IMR-90 (cell line): ENCODE data around the gene LRRC2. TPM values are rescaled to one million over a fixed set of nuclear protein-coding genes. Genes with fewer than 3 reads are reported as not detected.

Source experiments
- ATAC-seq: fragments of 200-7000 bp; cut with Tn5 transposase; 2 replicates; pipeline ENCODE4 v1.9.1; 2020; ENCODE audit warnings: low read depth, mild to moderate bottlenecking, moderate library complexity
- BruUV-seq: library from RNA; stranded (reverse); fragments of 400-500 nt; replicated peaks from 2 replicates; lab custom pipeline; 2021; lab: Mats Ljungman, UMichigan
- CTCF ChIA-PET: fragments of 300-600 bp; formaldehyde crosslinking; extraction: SDS; loops from one replicate; lab custom pipeline; 2021; ENCODE audit warnings: antibody characterized with exemption; lab: Yijun Ruan, JAX
- POLR2A ChIA-PET: fragments of 300-600 bp; sonication (Branson Sonifier 250); formaldehyde crosslinking; loops from one replicate; lab custom pipeline; 2022; ENCODE audit warnings: antibody characterized with exemption; ENCODE audit not compliant: unreplicated experiment; lab: Charles Lee
- DNase-seq: peaks from one replicate; pipeline ENCODE4 v3.0.0; 2013
- H2AFZ ChIP-seq: replicated peaks from 2 replicates; pipeline ENCODE3; 2013; ENCODE audit warnings: low read length, mild to moderate bottlenecking; ENCODE audit not compliant: poor library complexity
- H2AK5ac ChIP-seq: 2 replicates; pipeline ENCODE4 v1.6.1; 2013; ENCODE audit warnings: low read depth, low read length, inconsistent platforms
- H2AK9ac ChIP-seq: replicated peaks from 2 replicates; pipeline ENCODE3; 2013; ENCODE audit warnings: mild to moderate bottlenecking, low read depth, low read length, moderate library complexity; ENCODE audit not compliant: poor library complexity
- H2BK120ac ChIP-seq: 2 replicates; pipeline ENCODE4 v1.6.1; 2013; ENCODE audit warnings: low read depth, low read length, inconsistent platforms
- H2BK15ac ChIP-seq: 3 replicates; pipeline ENCODE4 v1.6.1; 2013; ENCODE audit warnings: low read depth, low read length, inconsistent platforms
- H2BK20ac ChIP-seq: 2 replicates; pipeline ENCODE4 v1.6.1; 2013; ENCODE audit warnings: low read depth, mild to moderate bottlenecking, inconsistent platforms, low read length, moderate library complexity
- H2BK5ac ChIP-seq: 2 replicates; pipeline ENCODE4 v1.6.1; 2013; ENCODE audit warnings: mild to moderate bottlenecking, low read depth, low read length, inconsistent platforms; ENCODE audit not compliant: poor library complexity, severe bottlenecking
- H3K14ac ChIP-seq: replicated peaks from 2 replicates; pipeline ENCODE4 v1.6.1; 2013; ENCODE audit warnings: low read depth, low read length, inconsistent platforms
- H3K18ac ChIP-seq: 2 replicates; pipeline ENCODE4 v1.6.1; 2013; ENCODE audit warnings: low read depth, low read length, control low read depth
- H3K23ac ChIP-seq: 2 replicates; pipeline ENCODE4 v1.6.1; 2013; ENCODE audit warnings: low read depth, low read length, inconsistent platforms
- H3K27ac ChIP-seq: 2 replicates; pipeline ENCODE4 v1.5.1; 2013; ENCODE audit warnings: mild to moderate bottlenecking, control low read depth, low read length; ENCODE audit not compliant: insufficient read depth
- H3K27me3 ChIP-seq: 2 replicates; pipeline ENCODE4 v1.6.1; 2013; ENCODE audit warnings: low read length; ENCODE audit not compliant: control insufficient read depth, insufficient read depth
- H3K36me3 ChIP-seq: 2 replicates; pipeline ENCODE4 v1.6.1; 2013; ENCODE audit warnings: low read length, mixed read lengths; ENCODE audit not compliant: control insufficient read depth, insufficient read depth
- H3K4ac ChIP-seq: 2 replicates; pipeline ENCODE4 v1.6.1; 2013; ENCODE audit warnings: low read depth, low read length, inconsistent platforms
- H3K4me1 ChIP-seq: 2 replicates; pipeline ENCODE4 v1.6.1; 2013; ENCODE audit warnings: low read length, mixed read lengths; ENCODE audit not compliant: control insufficient read depth, insufficient read depth
- H3K4me2 ChIP-seq: 2 replicates; pipeline ENCODE4 v1.6.1; 2013; ENCODE audit warnings: low read depth, mild to moderate bottlenecking, control low read depth, low read length, moderate library complexity
- H3K4me3 ChIP-seq: 2 replicates; pipeline ENCODE4 v1.5.1; 2013; ENCODE audit warnings: low read depth, mild to moderate bottlenecking, control low read depth, low read length, moderate library complexity; ENCODE audit not compliant: insufficient read depth
- H3K56ac ChIP-seq: 2 replicates; pipeline ENCODE4 v1.6.1; 2013; ENCODE audit warnings: low read length, inconsistent platforms; ENCODE audit not compliant: insufficient read depth; ENCODE audit errors: extremely low read depth
- H3K79me1 ChIP-seq, 2 experiments: 2 replicates each; pipeline ENCODE4 v1.6.1; 2013; ENCODE audit warnings: low read length in 2 of 2, inconsistent platforms in 1 of 2, low read depth in 1 of 2
- H3K9ac ChIP-seq: 2 replicates; pipeline ENCODE4 v1.6.1; 2013; ENCODE audit warnings: low read depth, low read length, control low read depth
- H3K9me1 ChIP-seq: 2 replicates; pipeline ENCODE4 v1.6.1; 2013; ENCODE audit warnings: low read length, inconsistent platforms; ENCODE audit not compliant: insufficient read depth
- H3K9me3 ChIP-seq: 2 replicates; pipeline ENCODE4 v1.6.1; 2013; ENCODE audit warnings: low read length; ENCODE audit not compliant: control insufficient read depth, insufficient read depth
- H4K20me1 ChIP-seq: 2 replicates; pipeline ENCODE4 v1.6.1; 2013; ENCODE audit warnings: low read length, inconsistent platforms; ENCODE audit not compliant: insufficient read depth
- H4K5ac ChIP-seq: 2 replicates; pipeline ENCODE4 v1.6.1; 2013; ENCODE audit warnings: mild to moderate bottlenecking, low read depth, low read length, control low read depth
- H4K8ac ChIP-seq, 2 experiments: 2 replicates each; pipeline ENCODE4 v1.6.1; 2013; ENCODE audit warnings: low read depth in 2 of 2, low read length in 2 of 2, control low read depth in 1 of 2, inconsistent platforms in 1 of 2
- H4K91ac ChIP-seq: 2 replicates; pipeline ENCODE4 v1.6.1; 2013; ENCODE audit warnings: low read depth, low read length, inconsistent platforms; ENCODE audit not compliant: insufficient read depth
- BHLHE40 ChIP-seq: fragments of 150-350 bp; IDR thresholded peaks from 2 replicates; pipeline ENCODE4 v1.6.1; 2016; ENCODE audit warnings: mild to moderate bottlenecking, low read depth, low read length
- CEBPB ChIP-seq: IDR thresholded peaks from 2 replicates; pipeline ENCODE4 v1.6.1; 2012; ENCODE audit warnings: low read depth, low read length, improper control_type of control experiment
- CHD1 ChIP-seq: IDR thresholded peaks from 2 replicates; pipeline ENCODE4 v1.6.1; 2012; ENCODE audit warnings: low read depth, low read length, improper control_type of control experiment
- CTCF ChIP-seq: conservative IDR thresholded peaks from 2 replicates; pipeline ENCODE4 v1.5.1; 2012; ENCODE audit warnings: mild to moderate bottlenecking, low read depth, low read length, improper control_type of control experiment
- FOS ChIP-seq: fragments of 150-350 bp; IDR thresholded peaks from 2 replicates; pipeline ENCODE4 v1.6.1; 2016; ENCODE audit warnings: low read depth, low read length
- MAFK ChIP-seq: IDR thresholded peaks from 2 replicates; pipeline ENCODE4 v1.6.1; 2012; ENCODE audit warnings: low read depth, low read length, improper control_type of control experiment
- MAZ ChIP-seq: IDR thresholded peaks from 2 replicates; pipeline ENCODE4 v1.6.1; 2012; ENCODE audit warnings: low read depth, mild to moderate bottlenecking, low read length, improper control_type of control experiment, moderate library complexity, borderline replicate concordance
- MXI1 ChIP-seq: IDR thresholded peaks from 2 replicates; pipeline ENCODE4 v1.6.1; 2012; ENCODE audit warnings: low read depth, mild to moderate bottlenecking, low read length, moderate library complexity, borderline replicate concordance
- NFE2L2 ChIP-seq: fragments of 150-350 bp; IDR thresholded peaks from 2 replicates; pipeline ENCODE4 v1.6.1; 2016; ENCODE audit warnings: low read depth, mild to moderate bottlenecking, low read length
- POLR2A ChIP-seq: IDR thresholded peaks from 2 replicates; pipeline ENCODE4 v1.6.1; 2012; ENCODE audit warnings: mild to moderate bottlenecking, low read depth, low read length
- RAD21 ChIP-seq: IDR thresholded peaks from 2 replicates; pipeline ENCODE4 v1.6.1; 2012; ENCODE audit warnings: low read length, improper control_type of control experiment
- RCOR1 ChIP-seq: IDR thresholded peaks from 2 replicates; pipeline ENCODE4 v1.6.1; 2012; ENCODE audit warnings: mild to moderate bottlenecking, low read length, improper control_type of control experiment; ENCODE audit not compliant: insufficient replicate concordance
- RFX5 ChIP-seq: IDR thresholded peaks from 2 replicates; pipeline ENCODE4 v1.8.0; 2012; ENCODE audit warnings: low read depth, mild to moderate bottlenecking, low read length, moderate library complexity
- SMC3 ChIP-seq: fragments of 150-350 bp; IDR thresholded peaks from 2 replicates; pipeline ENCODE4 v1.6.1; 2016; ENCODE audit warnings: low read depth, mild to moderate bottlenecking, antibody characterized with exemption, low read length, moderate library complexity
- USF2 ChIP-seq: fragments of 150-350 bp; IDR thresholded peaks from 2 replicates; pipeline ENCODE4 v1.6.1; 2017; ENCODE audit warnings: mild to moderate bottlenecking, antibody characterized with exemption, low read length, low read depth
- WGBS, 2 experiments: methylation state at CpG; one replicate each; pipeline versions ENCODE4 v1.1.5 to v1.1.7; 2013; ENCODE audit warnings: missing lambda C conversion rate in 2 of 2; ENCODE audit not compliant: insufficient read length in 1 of 2; ENCODE audit errors: extremely low coverage in 2 of 2; 5-methylcytosine and 5-hydroxymethylcytosine counted together
- dilution Hi-C: fragments of 300-500 bp; cut with HindIII; formaldehyde crosslinking; loops from one replicate; pipeline ENCODE4 v1.14.3; 2018; ENCODE audit warnings: low sequenced_read_pairs; ENCODE audit not compliant: unreplicated experiment
- in situ Hi-C: fragments of 300-500 bp; cut with MboI; formaldehyde crosslinking; loops from 3 replicates; pipeline ENCODE4 v1.14.3; 2019; ENCODE audit warnings: low sequenced_read_pairs, inconsistent platforms, mixed read lengths
- intact Hi-C: fragments of 100-400 bp; cut with micrococcal nuclease; formaldehyde crosslinking; loops from 2 replicates; pipeline ENCODE4 v1.10.0; 2022
- polyA plus RNA-seq, 3 experiments: library from polyadenylated mRNA; depleted of rRNA; stranded (reverse); fragments of >200 nt; gene quantifications; 2 replicates each; pipeline ENCODE4 v1.2.3, GENCODE V29; 2012; ENCODE audit warnings: low replicate concordance in 1 of 3
- total RNA-seq: library from RNA; depleted of rRNA; stranded (reverse); fragments of >200 nt; gene quantifications from 2 replicates; pipeline ENCODE4 v1.2.3, GENCODE V29; 2012
- TF ChIP-seq, protein P1 (sequence below): fragments of 150-350 bp; IDR thresholded peaks from 2 replicates; pipeline ENCODE4 v1.6.1; 2016; ENCODE audit warnings: low read depth, mild to moderate bottlenecking, low read length, moderate library complexity, borderline replicate concordance

Gene LRRC2
- total and polyA plus RNA-seq, 2 of the 4 experiments (the other 2 are of a cell fraction) = 2.9 to 4.1 TPM

DNA sequence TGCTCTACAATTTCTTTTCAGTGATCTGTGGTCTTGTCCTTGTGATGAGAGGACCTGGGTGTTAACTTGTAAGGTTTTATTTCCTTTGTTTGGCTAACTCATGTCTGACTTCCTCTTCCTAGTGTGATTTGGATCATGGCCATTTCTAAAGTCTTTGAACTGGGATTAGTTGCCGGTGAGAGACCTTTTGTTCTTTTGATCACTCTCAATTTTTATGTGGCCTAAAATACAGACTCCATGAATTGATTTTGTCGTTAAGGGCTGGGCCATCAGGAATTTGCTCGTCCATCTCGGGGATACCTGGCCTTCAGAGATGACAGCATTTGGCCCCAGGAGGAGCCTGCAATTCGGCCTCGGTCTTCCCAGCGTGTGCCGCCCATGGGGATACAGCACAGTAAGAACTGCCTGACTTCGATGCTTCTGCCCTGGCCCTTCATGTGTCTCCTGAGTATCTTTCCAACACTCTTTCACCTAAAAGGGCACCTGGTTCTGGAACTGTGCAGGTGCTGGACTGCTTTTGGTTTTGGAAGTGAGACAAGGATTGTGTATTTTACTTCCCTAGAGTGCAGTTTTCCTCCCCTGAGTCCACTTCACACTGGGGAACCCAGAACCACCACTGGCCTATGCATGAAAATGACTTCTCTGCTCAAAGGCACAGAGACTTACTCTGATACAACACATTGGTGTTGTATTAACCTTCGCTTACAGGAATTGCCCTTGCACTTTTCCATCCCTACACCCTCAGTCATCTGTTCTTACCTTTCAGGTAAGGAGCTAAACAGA is 13.1 kb upstream of the LRRC2 start:
- CTCF ChIA-PET = no interaction called here
- no TSS peak for BruUV-seq
- no peak overlapping the region for H2BK5ac ChIP-seq
- no peak overlapping the region for H3K14ac ChIP-seq
- in situ Hi-C loops (no loop called here), intact Hi-C loops (no loop called here), dilution Hi-C loops (no loop called here)
- H4K20me1 ChIP-seq = no peaks in the 10 kb centered on the region
- no peak overlapping the region for H4K91ac ChIP-seq
- H2BK15ac ChIP-seq = no peak overlapping the region
- H3K18ac ChIP-seq = no peak overlapping the region
- no peak overlapping the region for H3K4me2 ChIP-seq
- H4K8ac ChIP-seq = no peak overlapping the region
- H3K9me3 ChIP-seq = no peaks in the 10 kb centered on the region
- H3K79me1 ChIP-seq = no peaks in the 10 kb centered on the region
- no peak overlapping the region for H2BK120ac ChIP-seq
- H2AFZ ChIP-seq = no peak overlapping the region
- WGBS, 2 experiments = 71% methylated on average over 5 of the region's 10 CpGs; no CpG with 5 or more reads in 1 of the 2 experiments
- no peaks in the 10 kb centered on the region for H3K4me1 ChIP-seq
- no peak overlapping the region for H2AK5ac ChIP-seq
- H3K27ac ChIP-seq = no peak overlapping the region
- no peak for DNase-seq
- H2AK9ac ChIP-seq = no peak overlapping the region
- H3K56ac ChIP-seq = no peak overlapping the region
- ATAC-seq = no peak
- no peak overlapping the region for H3K4ac ChIP-seq
- H3K27me3 ChIP-seq = peaks cover 22% of the 10 kb centered on the region
- no peak overlapping the region for H2BK20ac ChIP-seq
- POLR2A ChIA-PET = no interaction called here
- no peaks in the 10 kb centered on the region for H3K9me1 ChIP-seq
- no peaks in the 10 kb centered on the region for H3K36me3 ChIP-seq
- no peak overlapping the region for H3K4me3 ChIP-seq
- no peak overlapping the region for H4K5ac ChIP-seq
- H3K9ac ChIP-seq = no peak overlapping the region
- H3K23ac ChIP-seq = no peak overlapping the region
- TF ChIP-seq RAD21 = no peak
- TF ChIP-seq, protein P1, sequence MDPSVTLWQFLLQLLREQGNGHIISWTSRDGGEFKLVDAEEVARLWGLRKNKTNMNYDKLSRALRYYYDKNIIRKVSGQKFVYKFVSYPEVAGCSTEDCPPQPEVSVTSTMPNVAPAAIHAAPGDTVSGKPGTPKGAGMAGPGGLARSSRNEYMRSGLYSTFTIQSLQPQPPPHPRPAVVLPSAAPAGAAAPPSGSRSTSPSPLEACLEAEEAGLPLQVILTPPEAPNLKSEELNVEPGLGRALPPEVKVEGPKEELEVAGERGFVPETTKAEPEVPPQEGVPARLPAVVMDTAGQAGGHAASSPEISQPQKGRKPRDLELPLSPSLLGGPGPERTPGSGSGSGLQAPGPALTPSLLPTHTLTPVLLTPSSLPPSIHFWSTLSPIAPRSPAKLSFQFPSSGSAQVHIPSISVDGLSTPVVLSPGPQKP = no peak
- TF ChIP-seq MXI1 = no peak
- TF ChIP-seq POLR2A = no peak
- TF ChIP-seq SMC3 = no peak
- no peak for TF ChIP-seq FOS
- TF ChIP-seq BHLHE40 = no peak
- TF ChIP-seq MAFK = no peak
- TF ChIP-seq RCOR1 = no peak
- TF ChIP-seq USF2 = no peak
- no peak for TF ChIP-seq CTCF
- TF ChIP-seq NFE2L2 = no peak
- no peak for TF ChIP-seq RFX5
- no peak for TF ChIP-seq CEBPB
- no peak for TF ChIP-seq MAZ
- TF ChIP-seq CHD1 = no peak
